Small intestine (tissue), 7 donors: Measurements from ENCODE around the gene ASCL2. TPM values are rescaled to one million over a fixed set of nuclear protein-coding genes. Genes with fewer than 3 reads are reported as not detected.
A peak's percentile ranks its signal among the peaks of the same experiment; 100 is the strongest.

Experiments used
- DNase-seq, 2 donors: peaks; one replicate each; pipeline versions ENCODE4 v3.0.0 to v3.0.0-alpha.2; 2013
- FAIRE-seq: peaks from 2 replicates; lab custom pipeline; 2012; peaks lifted over from hg19 to GRCh38; lab: Jason Lieb, UNC
- H3K27ac ChIP-seq, 3 donors: one replicate each; pipeline ENCODE4 v1.5.1; 2013; ENCODE audit warnings: low read length in 2 of 3, mild to moderate bottlenecking in 2 of 3, control low read depth in 1 of 3, inconsistent platforms in 1 of 3, low read depth in 1 of 3, moderate library complexity in 1 of 3
- H3K27me3 ChIP-seq, 3 donors: one replicate each; pipeline ENCODE4 v1.6.1; 2013; ENCODE audit warnings: low read length in 3 of 3, inconsistent platforms in 1 of 3; ENCODE audit not compliant: control insufficient read depth in 3 of 3, insufficient read depth in 3 of 3
- H3K36me3 ChIP-seq, 3 donors: one replicate each; pipeline ENCODE4 v1.6.1; 2013; ENCODE audit warnings: low read length in 3 of 3, inconsistent platforms in 1 of 3, low read depth in 1 of 3, mild to moderate bottlenecking in 1 of 3, moderate library complexity in 1 of 3; ENCODE audit not compliant: control insufficient read depth in 3 of 3, insufficient read depth in 2 of 3
- H3K4me1 ChIP-seq, 3 donors: one replicate each; pipeline ENCODE4 v1.6.1; 2013; ENCODE audit warnings: low read length in 2 of 3, inconsistent platforms in 1 of 3, low read depth in 1 of 3, mild to moderate bottlenecking in 1 of 3, moderate library complexity in 1 of 3; ENCODE audit not compliant: control insufficient read depth in 3 of 3, insufficient read depth in 2 of 3
- H3K4me3 ChIP-seq, 3 donors: one replicate each; pipeline ENCODE4 v1.5.1; 2013; ENCODE audit warnings: low read length in 3 of 3, control low read depth in 1 of 3, inconsistent platforms in 1 of 3, low read depth in 1 of 3, mild to moderate bottlenecking in 1 of 3, moderate library complexity in 1 of 3
- H3K9me3 ChIP-seq, 2 donors: one replicate each; pipeline ENCODE4 v1.6.1; 2013; ENCODE audit warnings: low read depth in 1 of 2, low read length in 1 of 2; ENCODE audit not compliant: control insufficient read depth in 2 of 2, insufficient read depth in 1 of 2
- WGBS, 3 donors: extraction: QIAGEN DNeasy Blood & Tissue Kit; methylation state at CpG; one replicate each; pipeline ENCODE4 v1.1.7; 2013; 5-methylcytosine and 5-hydroxymethylcytosine counted together
- polyA plus RNA-seq, 4 donors: library from polyadenylated mRNA; stranded (reverse) in 3 of 4; unstranded in 1 of 4; fragments of 200-250 nt in 3 of 4; fragments of 120-200 nt in 1 of 4; gene quantifications; one replicate each; pipeline versions ENCODE4 v1.2.1 to v1.2.3, GENCODE V29; 2013
- donor health status: healthy with polysubstance abuse.
- donor health status: control.
- donor health status: control.
- donor health status: Bipolar disorder and iron deficiency.
- donor health status: healthy.

Gene ASCL2
- polyA plus RNA-seq, 4 donors, result 0.89 to 16.5 (median 9.4) TPM

- H3K9me3 ChIP-seq, result no peaks in the 10 kb centered on the region
- DNase-seq (no peak), FAIRE-seq (no peak)
- H3K27ac ChIP-seq, result peak overlapping the region in 1 of 3 donors; percentile 9
- H3K4me1 ChIP-seq, result peaks cover 0 to 33% (median 3%) of the 10 kb centered on the region in 3 donors
- H3K27me3 ChIP-seq, result peaks cover 0 to 2% (median 0%) of the 10 kb centered on the region in 3 donors
- peaks cover 0 to 36% (median 0%) of the 10 kb centered on the region in 3 donors for H3K36me3 ChIP-seq
- WGBS, 3 donors, result 60 to 82% (median 72%) methylated on average over 22 of the region's 22 CpGs
- no peak overlapping the region for H3K4me3 ChIP-seq
Measured at GRCh38 chr11:2264366-2265053, 5.9 kb downstream of the ASCL2 start.

GRCh38 chr11:2263724-2264360, 6.5 kb downstream of the ASCL2 start:
- H3K4me3 ChIP-seq, result no peak overlapping the region
- DNase-seq (no peak), FAIRE-seq (no peak)
- no peaks in the 10 kb centered on the region for H3K27me3 ChIP-seq
- H3K9me3 ChIP-seq, result no peaks in the 10 kb centered on the region
- peaks cover 0 to 36% (median 0%) of the 10 kb centered on the region in 3 donors for H3K36me3 ChIP-seq
- H3K27ac ChIP-seq, result peak overlapping the region in 1 of 3 donors; percentile 59
- 77 to 84% (median 84%) methylated on average over 13 of the region's 13 CpGs for WGBS, 3 donors
- H3K4me1 ChIP-seq, result peaks cover 0 to 33% (median 3%) of the 10 kb centered on the region in 3 donors

DNA sequence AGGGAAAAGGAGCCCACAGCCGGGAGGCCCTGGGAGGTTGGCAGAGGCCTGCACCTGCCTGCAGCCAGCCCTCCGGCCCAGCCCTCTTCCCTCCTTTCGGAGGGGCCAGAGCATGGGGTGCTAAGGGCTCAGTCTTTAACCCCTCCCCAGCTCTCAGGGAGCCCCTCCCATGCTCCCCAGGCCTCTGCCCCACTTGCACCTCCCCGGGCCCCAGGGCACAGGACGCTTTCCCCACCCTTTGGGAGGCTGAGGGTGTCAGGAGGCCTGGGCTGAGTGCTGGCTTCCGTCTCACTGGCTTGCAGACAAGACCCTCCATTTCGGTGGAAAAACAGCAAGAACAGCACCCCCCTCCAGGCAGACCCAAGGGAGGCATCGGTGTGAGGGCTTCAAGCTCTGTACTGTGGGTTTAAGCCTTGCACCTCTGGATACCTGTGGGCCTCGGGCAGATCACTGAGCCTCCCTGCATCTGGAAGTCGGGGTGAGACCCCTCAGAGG, 7.3 kb downstream of the ASCL2 start:
- no peak overlapping the region for H3K4me3 ChIP-seq
- 26 to 57% (median 39%) methylated on average over 8 to 10 of the region's 10 CpGs for WGBS, 3 donors
- DNase-seq (peak in 1 of 2 donors; percentile 74), FAIRE-seq (no peak)
- H3K27ac ChIP-seq, result peak overlapping the region in 1 of 3 donors; percentile 59
- H3K4me1 ChIP-seq, result peaks cover 0 to 33% (median under 1%) of the 10 kb centered on the region in 3 donors
- H3K27me3 ChIP-seq, result no peaks in the 10 kb centered on the region
- no peaks in the 10 kb centered on the region for H3K9me3 ChIP-seq
- peaks cover 0 to 32% (median 0%) of the 10 kb centered on the region in 3 donors for H3K36me3 ChIP-seq

DNA sequence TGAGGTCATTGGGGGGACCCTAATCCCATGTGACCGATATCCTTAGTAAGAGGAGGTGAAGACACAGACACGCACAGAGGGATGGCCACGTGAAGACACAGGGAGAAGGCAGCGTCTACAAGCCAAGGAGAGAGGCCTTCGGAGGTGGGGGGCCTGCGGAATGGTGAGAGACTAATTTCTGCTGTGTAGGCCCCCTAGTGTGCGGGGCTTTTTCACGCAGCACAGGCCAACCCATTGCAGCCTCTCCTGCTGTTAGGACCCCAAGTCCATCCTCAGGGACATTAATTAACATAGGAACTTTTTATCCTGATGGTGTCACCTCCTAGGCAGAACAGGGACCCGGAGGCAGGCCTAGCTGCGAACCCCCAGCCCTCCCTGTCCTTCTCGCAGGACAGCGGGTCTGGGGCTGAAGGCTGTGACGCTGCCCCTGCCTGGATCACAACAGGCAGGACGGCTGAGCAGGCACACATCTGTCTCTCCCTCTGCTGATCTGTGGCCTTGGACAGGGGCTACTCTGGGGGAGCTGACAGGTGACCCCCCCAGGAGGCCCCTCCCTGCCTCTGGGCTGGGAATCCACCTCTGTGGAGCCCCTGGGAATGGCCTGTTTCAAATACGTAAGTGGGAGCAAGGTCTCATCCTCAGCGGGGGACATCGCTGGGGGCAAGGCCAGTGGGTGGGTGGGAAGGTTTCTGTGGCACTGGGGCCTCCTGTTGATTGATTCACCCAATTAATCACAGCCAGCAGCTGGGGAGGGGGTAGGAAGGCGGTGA, 7.9 kb downstream of the ASCL2 start:
- Histone ChIP-seq H3K4me1 (peaks cover 0 to 33% (median 0%) of the 10 kb centered on the region in 3 donors), H3K27ac (peak overlapping the region in 1 of 3 donors; percentile 59), H3K9me3 (no peaks in the 10 kb centered on the region), H3K36me3 (peaks cover 0 to 25% (median 0%) of the 10 kb centered on the region in 3 donors), H3K4me3 (no peak overlapping the region), H3K27me3 (no peaks in the 10 kb centered on the region)
- WGBS, 3 donors, result 63 to 83% (median 81%) methylated on average over 16 to 18 of the region's 18 CpGs
- DNase-seq (peak in 1 of 2 donors; percentile 66), FAIRE-seq (no peak)

GRCh38 chr11:2261436-2262230, 8.8 kb downstream of the ASCL2 start:
- Histone ChIP-seq H3K9me3 (no peaks in the 10 kb centered on the region), H3K27me3 (no peaks in the 10 kb centered on the region), H3K4me3 (no peak overlapping the region), H3K36me3 (peaks cover 0 to 17% (median 0%) of the 10 kb centered on the region in 3 donors), H3K4me1 (peaks cover 0 to 29% (median 0%) of the 10 kb centered on the region in 3 donors), H3K27ac (no peak overlapping the region)
- 65 to 79% (median 72%) methylated on average over 21 of the region's 21 CpGs for WGBS, 3 donors
- DNase-seq (no peak), FAIRE-seq (no peak)

DNA sequence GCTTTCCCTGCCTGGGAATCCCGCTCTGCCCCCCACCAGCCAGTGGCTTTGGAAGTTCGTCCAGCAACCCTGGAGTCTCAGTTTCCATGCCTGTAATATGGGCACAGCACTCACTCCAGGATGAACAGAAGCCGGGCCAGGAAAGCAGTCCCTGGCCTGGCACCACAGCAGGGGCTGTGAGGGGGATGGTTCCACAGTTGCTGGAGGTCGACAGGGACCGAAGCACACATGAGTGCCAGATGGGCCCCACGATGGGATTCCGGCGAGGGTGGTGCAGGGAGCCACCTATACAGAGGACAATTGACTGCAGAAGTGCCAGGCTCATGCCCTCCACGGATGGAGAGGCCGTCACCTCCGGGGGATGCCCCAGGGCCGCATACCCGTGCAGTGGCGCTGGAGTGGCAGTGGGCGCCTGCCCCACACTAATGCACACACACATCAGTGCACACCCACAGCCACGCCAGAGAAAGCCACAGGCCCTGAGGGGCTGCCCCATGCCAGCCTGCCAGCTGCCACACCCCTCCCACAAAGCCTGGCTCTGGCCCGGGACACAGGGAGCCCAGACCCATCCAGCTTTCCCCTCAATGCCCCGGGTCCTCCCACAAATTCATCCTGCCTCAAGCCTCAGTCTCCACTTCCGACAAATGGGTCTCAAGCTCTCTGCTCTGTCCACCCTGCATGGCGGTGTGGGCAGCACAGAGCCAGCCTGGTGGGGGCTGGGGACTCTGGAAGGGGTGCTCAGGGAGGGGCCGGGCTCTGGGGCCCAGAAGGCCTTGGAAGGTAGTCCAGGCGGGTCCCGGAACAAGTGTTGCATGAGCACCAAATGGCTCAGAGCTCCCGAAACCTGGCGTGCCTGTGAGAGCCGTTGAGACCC, 9.7 kb downstream of the ASCL2 start:
- Histone ChIP-seq H3K27ac (no peak overlapping the region), H3K36me3 (peaks cover 0 to 8% (median 0%) of the 10 kb centered on the region in 3 donors), H3K4me1 (peaks cover 0 to 29% (median 0%) of the 10 kb centered on the region in 3 donors), H3K4me3 (no peak overlapping the region), H3K27me3 (no peaks in the 10 kb centered on the region), H3K9me3 (no peaks in the 10 kb centered on the region)
- DNase-seq (no peak), FAIRE-seq (no peak)
- WGBS, 3 donors, result 79 to 85% (median 81%) methylated on average over 22 to 26 of the region's 26 CpGs

- FAIRE-seq, result no peak
- WGBS, 3 donors, result 78 to 85% (median 83%) methylated on average over 11 to 12 of the region's 12 CpGs
- Histone ChIP-seq H3K4me1 (peaks cover 0 to 29% (median 0%) of the 10 kb centered on the region in 3 donors), H3K4me3 (no peak overlapping the region), H3K27me3 (no peaks in the 10 kb centered on the region), H3K27ac (no peak overlapping the region), H3K36me3 (peaks cover 0 to 8% (median 0%) of the 10 kb centered on the region in 3 donors), H3K9me3 (no peaks in the 10 kb centered on the region)
- DNase-seq, result no peak
Measured at GRCh38 chr11:2259897-2260451, 10.4 kb downstream of the ASCL2 start.
